ENCODE measurements around the gene RAC3. TPM values are rescaled to one million over a fixed set of nuclear protein-coding genes. Genes with fewer than 3 reads are reported as not detected.

Gene RAC3
- total RNA-seq, 1 experiment from 2014 or later, result 24.8 TPM

GRCh38 chr17:82082456-82082855 lies 51.0 kb downstream of the RAC3 start:
- no peaks in the 10 kb centered on the region for H3K27me3 ChIP-seq (replicated peaks; ENCODE audit: insufficient read depth, low read depth, low read length, poor library complexity)
- no peak overlapping the region for H3K27ac ChIP-seq (ENCODE audit: low read depth, low read length, poor library complexity, severe bottlenecking)
- H3K9me3 ChIP-seq (ENCODE audit: low read depth, low read length, poor library complexity, severe bottlenecking), result no peaks in the 10 kb centered on the region
- ChIA-PET CTCF (no interaction called here), POLR2A (ENCODE audit: low non-redundant PET) (no interaction called here)
- no peaks in the 10 kb centered on the region for H3K4me1 ChIP-seq (ENCODE audit: insufficient read depth, low read length, poor library complexity, severe bottlenecking)
- H3K36me3 ChIP-seq (ENCODE audit: insufficient read depth, low read length, poor library complexity, severe bottlenecking), result peaks cover 96% of the 10 kb centered on the region
- no peak for DNase-seq (ENCODE audit: low spot score)
- no peak overlapping the region for H3K4me3 ChIP-seq (ENCODE audit: low read depth, low read length, poor library complexity, severe bottlenecking)
- intact Hi-C loops (cut with micrococcal nuclease; ENCODE audit: unreplicated experiment), result no loop called here
- TF ChIP-seq EZH2 (IDR thresholded peaks at IDR 0.05; ENCODE audit: borderline replicate concordance, low read depth, low read length, poor library complexity, severe bottlenecking) (no peak), CTCF (conservative IDR thresholded peaks at IDR 0.05; ENCODE audit: low read depth, low read length) (no peak)
- BruUV-seq (replicated peaks), result no TSS peak

DNA sequence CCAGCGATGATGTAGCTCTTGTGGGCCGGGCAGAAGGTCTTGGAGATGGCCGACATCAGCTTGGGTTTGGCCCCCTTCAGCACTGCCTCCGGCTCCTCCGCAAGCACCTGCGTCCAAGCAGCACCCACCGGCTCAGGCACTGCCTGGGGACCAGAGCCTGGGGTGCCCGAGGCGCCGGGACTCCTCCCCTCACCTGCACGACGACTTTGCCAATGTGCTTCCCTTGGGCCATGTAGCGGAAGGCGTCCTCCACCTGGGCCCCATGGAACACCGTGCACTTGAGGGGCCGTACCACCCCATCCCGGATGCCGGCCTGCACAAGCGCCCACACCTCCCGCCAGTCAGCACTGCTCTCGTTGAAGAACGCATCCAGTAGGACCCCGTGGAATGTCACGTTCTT lies 51.5 kb downstream of the RAC3 start:
- Histone ChIP-seq H3K4me1 (ENCODE audit: insufficient read depth, low read length, poor library complexity, severe bottlenecking) (no peaks in the 10 kb centered on the region), H3K9me3 (ENCODE audit: low read depth, low read length, poor library complexity, severe bottlenecking) (no peaks in the 10 kb centered on the region), H3K27me3 (replicated peaks; ENCODE audit: insufficient read depth, low read depth, low read length, poor library complexity) (no peaks in the 10 kb centered on the region), H3K36me3 (ENCODE audit: insufficient read depth, low read length, poor library complexity, severe bottlenecking) (peaks cover 97% of the 10 kb centered on the region), H3K27ac (ENCODE audit: low read depth, low read length, poor library complexity, severe bottlenecking) (no peak overlapping the region), H3K4me3 (ENCODE audit: low read depth, low read length, poor library complexity, severe bottlenecking) (no peak overlapping the region)
- ChIA-PET CTCF (no interaction called here), POLR2A (ENCODE audit: low non-redundant PET) (no interaction called here)
- TSS peak; percentile 43 for BruUV-seq (replicated peaks)
- TF ChIP-seq CTCF (conservative IDR thresholded peaks at IDR 0.05; ENCODE audit: low read depth, low read length) (no peak), EZH2 (IDR thresholded peaks at IDR 0.05; ENCODE audit: borderline replicate concordance, low read depth, low read length, poor library complexity, severe bottlenecking) (no peak)
- intact Hi-C loops (cut with micrococcal nuclease; ENCODE audit: unreplicated experiment), result no loop called here
- DNase-seq (ENCODE audit: low spot score), result no peak

Other genes starting within 250 kb of the RAC3 start
- not detected in 2 replicates for gene GCGR, start 227.5 kb upstream of the RAC3 start, total RNA-seq (2021)
- 126 and 130 TPM in 2 replicates for gene MCRIP1, start 198.4 kb upstream of the RAC3 start, total RNA-seq (2021)
- gene PPP1R27, start 196.6 kb upstream of the RAC3 start, total RNA-seq (2021), result not detected in 2 replicates
- gene P4HB, start 171.1 kb upstream of the RAC3 start, total RNA-seq (2021), result 491 and 503 TPM in 2 replicates
- 568 and 667 TPM in 2 replicates for gene ARHGDIA, start 160.3 kb upstream of the RAC3 start, total RNA-seq (2021)
- gene ALYREF, start 140.1 kb upstream of the RAC3 start, total RNA-seq (2021), result 251 and 258 TPM in 2 replicates
- 128 and 138 TPM in 2 replicates for gene ANAPC11, start 140.0 kb upstream of the RAC3 start, total RNA-seq (2021)
- gene NPB, start 129.4 kb upstream of the RAC3 start, total RNA-seq (2021), result 0.75 and 0.87 TPM in 2 replicates
- gene PCYT2, start 120.3 kb upstream of the RAC3 start, total RNA-seq (2021), result 55.4 and 58.3 TPM in 2 replicates
- 34.8 and 36.6 TPM in 2 replicates for gene SIRT7, start 113.5 kb upstream of the RAC3 start, total RNA-seq (2021)
- 46.7 and 49.7 TPM in 2 replicates for gene MAFG, start 103.9 kb upstream of the RAC3 start, total RNA-seq (2021)
- gene PYCR1, start 94.4 kb upstream of the RAC3 start, total RNA-seq (2021), result 75.5 and 108 TPM in 2 replicates
- gene MYADML2, start 84.4 kb upstream of the RAC3 start, total RNA-seq (2021), result not detected in 2 replicates
- gene NOTUM, start 70.5 kb upstream of the RAC3 start, total RNA-seq (2021), result not detected in 2 replicates
- 46.2 and 52.2 TPM in 2 replicates for gene ASPSCR1, start 54.0 kb upstream of the RAC3 start, total RNA-seq (2021)
- gene CENPX, start 8.8 kb upstream of the RAC3 start, total RNA-seq (2021), result 153 and 165 TPM in 2 replicates
- 34.3 and 37.8 TPM in 2 replicates for gene LRRC45, start 8.4 kb upstream of the RAC3 start, total RNA-seq (2021)
- 140 and 191 TPM in 2 replicates for gene DCXR, start 6.0 kb downstream of the RAC3 start, total RNA-seq (2021)
- 31.5 and 39.4 TPM in 2 replicates for gene RFNG, start 20.1 kb downstream of the RAC3 start, total RNA-seq (2021)
- 162 and 192 TPM in 2 replicates for gene GPS1, start 20.2 kb downstream of the RAC3 start, total RNA-seq (2021)
- gene DUS1L, start 34.1 kb downstream of the RAC3 start, total RNA-seq (2021), result 139 and 143 TPM in 2 replicates
- 591 and 676 TPM in 2 replicates for gene FASN, start 66.6 kb downstream of the RAC3 start, total RNA-seq (2021)
- 43.6 and 58.8 TPM in 2 replicates for gene CCDC57, start 181.2 kb downstream of the RAC3 start, total RNA-seq (2021)
- 0.97 and 2.8 TPM in 2 replicates for gene SLC16A3, start 197.4 kb downstream of the RAC3 start, total RNA-seq (2021)
- 139 and 150 TPM in 2 replicates for gene CSNK1D, start 242.0 kb downstream of the RAC3 start, total RNA-seq (2021)